Cerebellar cortex (tissue), 1 donor: Measurements from ENCODE around the gene INO80D.
"Not testable (repeated sequence)": the region's sequence is repeated elsewhere in the genome, so short reads cannot be mapped to it uniquely, and the experiment has no call there.

Experiments
- DNase-seq: peaks from one replicate; pipeline ENCODE4 v3.0.0-alpha.2; 2015; ENCODE audit warnings: low spot score

The INO80D gene

DNA sequence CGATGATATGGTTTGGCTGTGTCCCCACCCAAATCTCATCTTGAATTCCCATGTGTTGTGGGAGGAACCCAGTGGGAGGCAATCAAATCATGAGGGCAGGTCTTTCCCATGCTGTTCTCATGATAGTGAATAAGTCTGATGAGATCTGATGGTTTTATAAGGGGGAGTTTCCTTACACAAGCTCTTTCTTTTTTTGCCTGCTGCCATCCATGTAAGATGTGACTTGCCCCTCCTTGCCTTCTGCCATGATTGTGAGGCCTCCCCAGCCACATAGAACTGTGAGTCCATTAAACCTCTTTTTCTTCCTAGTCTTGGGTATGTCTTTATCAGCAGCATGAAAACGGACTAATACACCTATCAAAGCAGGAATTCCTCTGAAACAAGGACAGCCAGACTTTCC is 107.2 kb downstream of the INO80D start:
- not testable (repeated sequence) for DNase-seq

DNA sequence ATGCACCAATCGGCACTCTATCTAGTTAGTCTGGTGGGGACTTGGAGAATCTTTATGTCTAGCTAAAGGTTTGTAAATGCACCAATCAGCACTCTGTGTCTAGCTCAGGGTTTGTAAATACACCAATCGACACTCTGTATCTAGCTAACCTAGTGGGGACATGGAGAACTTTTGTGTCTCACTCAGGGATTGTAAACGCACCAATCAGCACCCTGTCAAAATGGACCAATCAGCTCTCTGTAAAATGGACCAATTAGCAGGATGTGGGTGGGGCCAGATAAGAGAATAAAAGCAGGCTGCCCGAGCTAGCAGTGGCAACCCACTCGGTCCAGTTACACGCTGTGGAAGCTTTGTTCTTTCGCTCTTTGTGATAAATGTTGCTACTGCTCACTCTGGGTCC is 108.3 kb downstream of the INO80D start:
- DNase-seq = not testable (repeated sequence)

DNA sequence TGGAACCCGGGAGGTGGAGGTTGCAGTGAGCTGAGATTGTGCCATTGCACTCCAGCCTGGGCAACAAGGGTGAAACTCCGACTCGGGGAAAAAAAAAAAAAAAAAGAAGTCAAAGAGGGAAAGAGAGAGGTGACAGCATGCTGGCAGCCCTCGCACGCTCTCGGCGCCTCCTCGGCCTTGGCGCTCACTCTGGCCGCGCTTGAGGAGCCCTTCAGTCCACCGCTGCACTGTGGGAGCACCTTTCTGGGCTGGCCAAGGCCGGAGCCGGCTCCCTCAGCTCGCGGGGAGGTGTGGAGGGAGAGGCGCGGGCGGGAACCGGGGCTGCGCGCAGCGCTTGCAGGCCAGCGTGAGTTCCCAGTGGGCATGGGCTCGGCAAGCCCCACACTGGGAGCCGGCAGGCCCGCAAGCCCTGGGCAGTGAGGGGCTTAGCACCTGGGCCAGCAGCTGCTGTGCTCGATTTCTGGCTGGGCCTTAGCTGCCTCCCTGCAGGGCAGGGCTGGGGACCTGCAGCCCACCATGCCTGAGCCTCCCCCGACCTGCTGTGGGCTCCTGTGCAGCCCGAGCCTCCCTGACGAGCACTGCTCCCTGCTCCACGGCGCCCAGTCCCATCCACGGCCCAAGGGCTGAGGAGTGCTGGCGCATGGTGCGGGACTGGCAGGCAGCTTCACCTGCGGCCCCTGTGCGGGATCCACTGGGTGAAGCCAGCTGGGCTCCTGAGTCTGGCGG is 108.9 kb downstream of the INO80D start:
- DNase-seq = not testable (repeated sequence)

- DNase-seq = no peak
These were observed 109.7 kb downstream of the INO80D start for GRCh38 chr2:205976120-205976814.

GRCh38 chr2:205975082-205975949 is 110.7 kb downstream of the INO80D start:
- DNase-seq = no peak

DNA sequence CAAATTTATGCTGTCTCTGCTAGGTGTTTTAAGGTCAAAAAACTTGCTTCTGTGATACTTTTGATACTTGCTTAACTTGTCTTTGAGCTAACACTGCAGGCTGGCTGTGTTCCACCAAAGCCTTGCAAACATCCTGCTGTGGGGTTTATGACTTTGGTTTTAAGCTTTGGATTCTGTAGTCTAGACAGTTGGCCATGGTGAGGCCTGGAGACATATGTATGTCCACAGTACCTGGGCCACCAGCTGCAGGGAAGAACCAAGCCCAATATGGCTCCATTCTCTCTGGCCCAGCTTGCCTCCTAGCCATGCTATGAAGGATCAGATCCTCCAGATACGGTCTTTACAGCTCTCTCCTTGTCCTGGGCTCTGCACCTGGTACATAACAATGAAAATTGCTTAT is 113.9 kb downstream of the INO80D start:
- no peak for DNase-seq

DNA sequence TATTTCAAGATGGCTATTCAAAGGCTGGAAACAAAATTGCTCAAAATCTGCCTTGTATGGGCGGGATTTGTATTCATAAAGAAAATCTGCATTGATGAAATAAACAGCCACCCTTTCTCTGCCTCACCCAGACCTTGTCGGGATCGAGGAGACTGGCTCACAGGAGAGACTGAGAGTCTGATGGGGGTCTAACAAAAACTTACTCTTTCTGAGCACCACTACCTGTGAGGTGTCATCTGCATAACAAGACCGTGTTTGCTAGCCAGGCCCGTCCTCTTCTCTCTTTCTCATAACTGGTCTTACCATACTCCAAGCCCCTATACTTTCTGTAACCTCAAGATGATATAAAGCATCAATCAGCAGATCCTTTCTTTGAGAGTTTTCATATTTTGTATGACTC is 115.6 kb downstream of the INO80D start:
- DNase-seq = no peak

DNA sequence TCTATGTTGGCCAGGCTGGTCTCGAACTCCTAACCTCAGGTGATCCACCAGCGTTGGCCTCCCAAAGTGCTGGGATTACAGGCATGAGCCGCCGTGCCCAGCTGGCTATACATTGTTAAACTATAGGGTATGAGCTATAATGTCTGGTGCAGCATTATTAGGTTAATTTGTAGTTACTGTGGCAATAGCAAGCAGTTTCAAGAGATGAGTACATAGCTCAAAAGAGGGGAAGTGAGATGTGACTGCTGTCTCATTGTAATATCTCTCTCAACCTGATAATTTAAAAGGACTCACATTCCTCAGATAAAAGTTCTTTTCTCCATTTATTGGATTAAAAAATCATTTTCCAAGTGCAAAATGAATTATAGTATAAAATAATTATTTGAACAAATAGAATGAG is 116.4 kb downstream of the INO80D start:
- no peak for DNase-seq

GRCh38 chr2:205967391-205968075 is 118.4 kb downstream of the INO80D start:
- no peak for DNase-seq

DNA sequence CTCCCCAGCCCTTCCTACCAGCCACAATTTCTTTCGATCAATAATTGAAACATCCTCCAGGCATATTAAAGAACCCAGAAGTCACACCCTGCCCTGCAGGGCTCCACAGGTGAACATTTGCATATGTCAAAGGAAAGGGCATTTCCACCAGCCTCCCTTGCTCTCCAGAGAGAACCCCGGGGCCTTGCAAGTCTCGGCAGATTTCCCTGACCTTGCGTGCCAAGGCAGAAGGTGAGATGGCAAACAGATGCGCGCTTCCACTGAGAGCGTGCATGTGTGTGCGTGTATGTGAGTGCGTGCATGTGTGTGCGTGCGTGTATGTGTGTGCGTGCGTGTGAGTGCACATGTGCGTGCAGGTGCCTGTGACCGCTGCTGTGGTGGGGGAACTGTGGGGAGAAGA is 120.3 kb downstream of the INO80D start:
- no peak for DNase-seq

- no peak for DNase-seq
These were observed 121.7 kb downstream of the INO80D start for GRCh38 chr2:205964111-205964761.

DNA sequence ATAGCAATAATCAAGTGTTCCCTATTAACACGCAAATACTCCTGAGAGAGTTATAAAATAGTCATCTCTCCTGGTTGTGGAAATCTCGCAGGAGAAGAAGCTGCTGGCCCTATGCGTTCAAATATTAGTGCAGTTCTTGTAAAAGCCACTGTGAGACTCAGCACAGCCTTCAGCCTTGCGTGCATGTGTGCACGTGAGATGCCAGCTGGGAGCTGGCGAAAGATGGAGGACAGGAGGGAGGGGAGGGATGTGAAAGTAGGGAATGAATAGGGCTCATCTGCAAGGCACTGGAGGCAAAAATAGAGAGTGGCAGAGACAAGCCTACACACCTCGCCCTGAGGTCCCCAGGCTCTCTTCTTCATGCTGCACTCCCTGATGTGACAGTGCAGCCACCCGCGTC is 126.5 kb downstream of the INO80D start:
- DNase-seq = no peak

DNA sequence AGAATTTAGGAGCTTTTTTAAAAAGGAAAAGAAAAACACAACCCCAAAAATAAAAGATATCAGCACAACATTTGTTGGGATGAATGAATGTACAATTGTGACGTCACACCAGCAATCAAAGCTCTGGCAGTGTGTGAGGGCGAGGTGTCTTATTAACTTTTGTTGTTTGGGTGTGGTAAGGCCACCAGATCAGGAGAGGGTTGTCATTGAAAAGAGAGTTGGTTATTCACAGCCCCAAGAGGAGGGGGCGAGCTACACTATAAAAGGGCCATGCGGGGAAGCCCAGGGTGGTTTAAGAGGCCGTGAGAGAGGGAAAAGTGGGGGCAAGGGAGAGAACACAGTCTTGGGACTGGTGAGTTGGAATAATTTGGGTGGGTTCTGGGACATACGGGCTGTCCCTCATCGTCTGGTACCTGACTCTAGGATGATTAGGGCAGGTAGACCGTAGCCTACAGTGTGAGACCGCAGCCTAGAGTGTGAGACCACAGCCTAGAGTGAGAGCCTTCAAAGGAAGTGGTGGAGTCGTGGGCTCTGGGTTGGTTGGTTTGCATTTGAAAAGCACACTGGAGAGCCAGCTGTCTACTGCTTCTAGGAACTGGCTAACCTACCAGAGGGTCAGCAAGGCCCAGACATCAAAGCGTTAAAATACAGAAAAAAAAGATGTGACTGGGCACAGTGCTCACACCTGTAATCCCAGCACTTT is 128.4 kb downstream of the INO80D start:
- DNase-seq = no peak

GRCh38 chr2:205954707-205955106 is 131.3 kb downstream of the INO80D start:
- DNase-seq = no peak

GRCh38 chr2:205952282-205952681 is 133.7 kb downstream of the INO80D start:
- DNase-seq = no peak

- DNase-seq = no peak
These were observed 137.1 kb downstream of the INO80D start for GRCh38 chr2:205948883-205949282.

DNA sequence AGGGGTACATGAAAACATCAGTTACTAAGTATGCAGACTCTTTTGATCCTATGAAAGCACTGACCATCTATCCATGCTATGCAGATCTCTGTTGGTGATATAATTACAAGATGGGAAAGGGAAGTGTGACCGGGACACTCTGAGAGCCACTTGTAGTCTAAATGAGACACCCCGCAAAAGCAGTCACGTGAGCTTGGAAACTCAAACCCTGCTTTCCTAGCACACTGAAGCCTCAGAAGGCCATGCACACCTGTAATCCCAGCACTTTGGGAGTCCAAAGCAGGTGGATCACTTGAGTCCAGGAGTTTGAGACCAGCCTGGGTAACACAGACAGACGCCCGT is 137.5 kb downstream of the INO80D start:
- no peak for DNase-seq

- DNase-seq = peak; percentile 62
These were observed 138.1 kb downstream of the INO80D start for GRCh38 chr2:205947621-205948495.

DNA sequence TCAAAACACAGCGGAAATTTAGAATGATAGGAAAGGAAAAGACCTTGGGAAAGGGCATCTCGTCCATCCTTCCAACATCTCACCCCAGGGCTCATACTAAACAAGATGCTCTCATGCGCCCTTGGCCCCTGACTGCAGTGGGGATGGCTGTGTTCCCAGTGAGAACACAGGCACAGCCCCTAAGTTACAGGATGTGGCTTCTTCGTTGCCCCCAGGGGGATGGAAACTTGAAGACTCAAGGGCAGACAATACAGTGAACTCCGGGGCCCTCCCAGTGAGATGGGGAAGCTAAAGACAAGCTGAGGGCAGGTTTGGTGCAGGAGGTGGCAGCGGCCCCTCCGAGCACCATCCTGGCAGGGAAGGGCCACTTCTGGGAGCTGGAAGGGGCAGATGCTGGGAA is 139.7 kb downstream of the INO80D start:
- DNase-seq = no peak
